ENCODE results near the gene RELA.
"Not testable (repeated sequence)": the region's sequence is repeated elsewhere in the genome, so short reads cannot be mapped to it uniquely, and the experiment has no call there.

RELA gene

DNA sequence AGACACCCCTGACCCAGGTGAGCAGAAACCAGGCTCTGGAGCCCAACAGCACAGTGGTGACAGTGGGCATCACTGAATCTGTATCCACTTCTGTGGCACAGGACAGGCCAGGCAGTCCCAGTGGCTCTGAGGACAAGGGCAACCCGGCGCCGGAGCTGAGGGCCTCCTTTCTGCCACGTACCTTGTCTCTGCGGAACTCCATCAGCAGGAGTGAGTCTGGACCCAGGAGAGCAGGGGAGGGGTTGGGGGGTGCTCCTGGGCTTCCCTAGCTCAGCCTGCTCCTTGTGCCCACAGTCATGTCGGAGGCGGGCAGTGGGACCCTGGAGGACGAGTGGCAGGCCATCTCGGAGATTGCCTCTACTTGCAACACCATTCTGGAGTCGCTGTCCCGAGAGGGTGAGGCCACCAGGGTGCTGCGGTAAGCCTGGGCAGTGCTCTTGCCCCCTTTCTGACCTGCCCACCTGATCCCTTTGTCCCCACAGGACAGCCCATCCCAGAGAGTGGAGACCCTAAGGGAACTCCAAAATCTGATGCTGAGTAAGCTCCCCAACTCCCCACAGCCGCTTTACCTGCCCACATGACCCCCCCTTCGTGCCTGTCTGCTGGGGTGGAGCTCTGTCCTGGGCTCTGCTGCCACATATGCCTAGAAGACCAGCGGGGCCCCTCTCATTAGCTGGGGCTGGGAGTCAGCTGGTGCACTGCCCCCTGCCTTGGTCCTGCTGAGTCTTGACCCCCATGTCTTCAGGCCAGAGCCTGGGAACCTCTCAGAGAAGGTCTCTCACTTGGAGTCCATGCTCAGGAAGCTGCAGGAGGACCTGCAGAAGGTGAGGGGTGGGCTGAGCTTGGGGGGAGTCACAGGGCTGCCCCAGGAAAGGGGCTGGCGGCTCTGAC is 12.8 kb downstream of the RELA start:
- DNase-seq, result no peak

- DNase-seq, result peak in 9 of 56 donors; percentile 2 to 26 (median 18)
These were observed 13.7 kb downstream of the RELA start for GRCh38 chr11:65648997-65649493.

GRCh38 chr11:65646958-65647701 is 15.6 kb downstream of the RELA start:
- DNase-seq, result peak in 32 of 56 donors; percentile 7 to 72 (median 32)

DNA sequence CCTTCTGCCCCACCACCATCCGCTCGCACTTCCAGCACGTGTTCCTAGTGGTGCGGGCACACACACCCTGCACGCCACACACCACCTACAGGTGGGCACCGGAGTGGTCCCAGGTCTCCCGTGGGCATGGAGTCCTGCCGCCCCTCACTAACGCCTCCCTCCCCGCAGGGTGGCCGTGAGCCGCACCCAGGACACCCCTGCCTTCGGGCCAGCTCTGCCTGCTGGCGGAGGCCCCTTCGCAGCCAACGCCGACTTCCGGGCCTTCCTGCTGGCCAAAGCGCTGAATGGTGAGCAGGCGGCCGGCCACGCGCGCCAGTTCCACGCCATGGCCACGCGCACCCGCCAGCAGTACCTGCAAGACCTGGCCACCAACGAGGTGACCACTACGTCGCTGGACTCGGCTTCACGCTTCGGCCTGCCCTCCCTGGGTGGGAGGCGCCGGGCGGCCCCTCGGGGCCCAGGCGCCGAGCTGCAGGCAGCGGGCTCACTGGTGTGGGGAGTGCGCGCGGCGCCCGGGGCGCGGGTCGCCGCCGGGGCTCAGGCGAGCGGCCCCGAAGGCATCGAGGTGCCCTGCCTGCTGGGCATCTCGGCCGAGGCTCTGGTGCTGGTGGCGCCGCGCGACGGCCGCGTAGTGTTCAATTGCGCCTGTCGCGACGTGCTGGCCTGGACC is 16.3 kb downstream of the RELA start:
- no peak for DNase-seq

DNA sequence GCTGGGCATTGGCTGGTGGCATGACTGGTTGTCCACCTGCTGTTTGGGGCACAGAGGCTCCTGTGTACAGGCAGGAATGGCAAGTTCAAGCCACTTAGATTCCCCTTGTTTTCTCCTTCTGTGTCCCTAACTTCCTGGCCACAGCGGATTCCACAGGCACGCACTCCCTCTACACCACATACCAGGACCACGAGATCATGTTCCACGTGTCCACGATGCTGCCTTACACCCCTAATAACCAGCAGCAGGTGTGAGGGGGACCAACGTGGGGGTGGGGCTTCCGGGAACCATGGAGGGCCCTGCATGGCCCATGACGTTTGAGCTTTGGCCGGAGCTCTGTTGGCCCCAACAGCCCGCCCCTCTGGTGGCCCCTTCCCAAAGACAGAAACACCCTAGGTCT is 17.0 kb downstream of the RELA start:
- no peak for DNase-seq

GRCh38 chr11:65644837-65645236 is 17.9 kb downstream of the RELA start:
- no peak for DNase-seq

DNA sequence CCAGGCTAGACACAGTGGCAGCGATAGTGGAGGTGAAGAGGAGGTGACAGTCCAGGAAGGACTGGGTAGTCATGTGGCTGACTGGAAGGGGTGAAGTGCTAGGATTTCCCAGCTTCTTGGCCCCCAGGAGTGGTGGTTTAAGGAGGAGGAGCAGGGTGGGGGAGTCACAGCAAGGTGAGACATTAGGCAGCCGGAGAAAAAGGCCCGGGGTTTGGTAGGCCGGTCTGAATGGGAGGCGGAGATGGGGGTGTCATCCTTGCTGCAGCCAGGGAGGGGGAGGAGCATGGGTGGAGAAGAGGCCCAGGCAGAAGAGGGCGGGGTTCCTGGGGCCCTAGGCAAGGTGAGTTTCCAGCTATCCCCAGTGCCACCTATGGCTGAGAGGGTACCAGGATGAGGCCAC is 18.7 kb downstream of the RELA start:
- DNase-seq, result no peak

GRCh38 chr11:65642014-65642671 is 20.6 kb downstream of the RELA start:
- DNase-seq, result peak in 3 of 56 donors; percentile 7 to 41 (median 25)

- DNase-seq, result no peak
These were observed 21.3 kb downstream of the RELA start for GRCh38 chr11:65641297-65642013.

DNA sequence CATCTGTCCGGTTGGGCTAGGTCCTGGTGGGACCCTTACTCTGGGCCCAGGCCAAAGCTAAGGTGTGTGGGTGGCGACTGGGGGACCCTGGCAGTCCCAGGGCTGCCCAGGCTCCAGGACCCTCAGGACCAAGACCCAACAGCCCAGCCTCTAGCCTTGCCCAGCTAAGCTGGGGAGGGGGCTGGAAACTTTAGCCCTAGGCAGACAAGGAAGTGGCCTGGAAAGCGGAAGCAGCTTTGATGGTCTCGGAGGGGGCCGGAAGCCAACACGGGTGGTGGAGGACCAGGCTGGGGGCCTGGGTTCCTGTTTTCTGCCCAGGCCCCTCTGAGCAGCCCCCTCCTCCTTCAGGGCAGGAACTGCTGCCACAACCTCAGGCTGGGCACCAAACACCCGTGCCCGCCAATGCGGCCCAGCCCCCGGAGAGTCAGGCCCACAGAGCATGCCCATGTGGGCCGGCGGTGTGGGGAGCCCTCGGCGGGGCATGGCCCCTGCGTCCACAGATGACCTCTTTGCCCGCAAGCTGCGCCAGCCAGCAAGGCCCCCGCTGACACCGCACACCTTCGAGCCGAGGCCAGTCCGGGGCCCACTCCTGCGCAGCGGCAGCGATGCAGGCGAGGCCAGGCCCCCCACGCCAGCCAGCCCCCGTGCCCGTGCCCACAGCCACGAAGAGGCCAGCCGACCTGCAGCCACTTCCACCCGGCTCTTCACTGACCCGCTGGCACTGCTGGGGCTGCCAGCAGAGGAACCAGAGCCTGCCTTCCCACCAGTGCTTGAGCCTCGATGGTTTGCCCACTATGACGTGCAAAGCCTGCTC is 22.0 kb downstream of the RELA start:
- DNase-seq, result peak in 26 of 56 donors; percentile 6 to 59 (median 34)

DNA sequence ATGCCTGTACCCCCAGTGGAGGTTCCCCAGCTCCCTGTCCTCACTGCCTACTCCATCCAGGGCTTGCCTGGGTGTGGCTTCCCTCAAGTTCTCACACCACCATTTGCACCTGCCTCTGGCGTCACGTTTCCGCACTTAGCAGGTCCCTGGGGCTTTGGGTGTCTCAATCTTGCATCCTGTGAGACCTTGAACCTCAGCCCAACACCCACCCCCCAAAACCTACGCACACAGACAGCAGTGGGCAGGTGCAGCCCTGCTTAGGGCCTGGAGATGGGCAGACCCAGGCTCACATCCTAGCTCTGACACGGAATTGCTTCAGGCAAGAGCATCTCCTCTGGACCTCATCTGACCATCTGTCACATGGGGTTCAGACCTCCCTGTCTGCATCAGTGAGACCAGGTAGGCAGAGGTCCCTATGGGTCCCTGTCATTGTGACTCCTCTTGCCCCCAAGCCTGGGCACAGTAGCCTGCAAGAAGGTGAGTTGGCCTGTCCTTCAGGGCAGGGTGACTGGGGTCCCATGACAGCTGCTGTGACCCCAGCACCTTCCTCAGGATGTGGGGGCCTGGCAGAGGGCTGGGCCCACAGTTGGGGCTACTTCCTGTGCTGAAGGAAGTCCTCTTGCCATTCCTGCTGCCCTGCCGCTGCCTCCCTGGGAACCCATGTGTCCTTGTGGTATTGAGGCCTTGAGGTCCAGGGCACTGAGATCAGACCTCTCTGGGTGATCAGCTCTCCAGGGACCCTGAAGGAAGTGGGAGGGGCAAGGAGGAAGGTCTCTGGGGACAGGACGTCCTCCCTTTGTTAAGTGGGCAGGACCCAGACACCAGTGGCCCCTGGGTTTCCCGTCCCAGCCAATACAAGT is 22.9 kb downstream of the RELA start:
- DNase-seq, result peak in 14 of 56 donors; percentile 17 to 56 (median 31)

DNA sequence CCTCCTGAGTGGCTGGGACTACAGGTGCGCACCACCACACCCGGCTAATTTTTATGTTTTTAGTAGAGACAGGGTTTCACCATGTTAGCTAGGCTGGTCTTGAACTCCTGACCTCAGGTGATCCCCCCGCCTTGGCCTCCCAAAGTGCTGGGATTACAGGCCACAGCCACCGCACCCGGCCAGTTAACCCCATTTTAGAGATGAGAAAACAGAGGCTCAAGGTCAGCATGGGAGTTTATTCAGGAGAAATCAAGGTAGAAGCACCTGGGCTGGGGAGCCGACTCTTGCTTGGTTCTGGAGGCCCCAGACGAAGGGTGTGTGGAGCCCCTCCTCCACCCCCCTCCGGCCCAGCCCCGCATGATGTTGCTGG is 23.5 kb downstream of the RELA start:
- not testable (repeated sequence) for DNase-seq

GRCh38 chr11:65637794-65638419 is 24.8 kb downstream of the RELA start, which contains the start of gene SIPA1:
TSS of gene SIPA1 (plus strand) at chr11:65638101. CDS start at chr11:65640922, 2,821 bp downstream.
- DNase-seq, result peak in 46 of 56 donors; percentile 8 to 76 (median 42)

- DNase-seq, result no peak
These were observed 25.6 kb downstream of the RELA start for GRCh38 chr11:65637032-65637557.

- DNase-seq, result no peak
These were observed 26.3 kb downstream of the RELA start for GRCh38 chr11:65636108-65637031.
